Measurements from ENCODE around the gene DHRSX. TPM values are rescaled to one million over a fixed set of nuclear protein-coding genes. Genes with fewer than 3 reads are reported as not detected.
"Not testable (repeated sequence)": the region's sequence is repeated elsewhere in the genome, so short reads cannot be mapped to it uniquely, and the experiment has no call there.

The DHRSX gene
- total RNA-seq, 1 donor from 2014 or later = 25.1 TPM

- Mint-ChIP-seq H3K4me1 (peaks cover 12% of the 10 kb centered on the region), H3K4me3 (no peak overlapping the region), H3K9me3 (no peaks in the 10 kb centered on the region), H3K36me3 (ENCODE audit: low read depth) (peaks cover 15% of the 10 kb centered on the region), H3K27ac (ENCODE audit: unreplicated experiment) (peak overlapping the region; percentile 3), H3K27me3 (ENCODE audit: low read depth) (no peaks in the 10 kb centered on the region)
- DNase-seq (ENCODE audit: low read depth, low spot score) = no peak
- TF ChIP-seq, protein P1, sequence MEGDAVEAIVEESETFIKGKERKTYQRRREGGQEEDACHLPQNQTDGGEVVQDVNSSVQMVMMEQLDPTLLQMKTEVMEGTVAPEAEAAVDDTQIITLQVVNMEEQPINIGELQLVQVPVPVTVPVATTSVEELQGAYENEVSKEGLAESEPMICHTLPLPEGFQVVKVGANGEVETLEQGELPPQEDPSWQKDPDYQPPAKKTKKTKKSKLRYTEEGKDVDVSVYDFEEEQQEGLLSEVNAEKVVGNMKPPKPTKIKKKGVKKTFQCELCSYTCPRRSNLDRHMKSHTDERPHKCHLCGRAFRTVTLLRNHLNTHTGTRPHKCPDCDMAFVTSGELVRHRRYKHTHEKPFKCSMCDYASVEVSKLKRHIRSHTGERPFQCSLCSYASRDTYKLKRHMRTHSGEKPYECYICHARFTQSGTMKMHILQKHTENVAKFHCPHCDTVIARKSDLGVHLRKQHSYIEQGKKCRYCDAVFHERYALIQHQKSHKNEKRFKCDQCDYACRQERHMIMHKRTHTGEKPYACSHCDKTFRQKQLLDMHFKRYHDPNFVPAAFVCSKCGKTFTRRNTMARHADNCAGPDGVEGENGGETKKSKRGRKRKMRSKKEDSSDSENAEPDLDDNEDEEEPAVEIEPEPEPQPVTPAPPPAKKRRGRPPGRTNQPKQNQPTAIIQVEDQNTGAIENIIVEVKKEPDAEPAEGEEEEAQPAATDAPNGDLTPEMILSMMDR (conservative IDR thresholded peaks at IDR 0.05) = no peak
These were observed 14.2 kb downstream of the DHRSX start for GRCh38 chrX:2486476-2487133.

GRCh38 chrX:2485789-2486345, 14.9 kb downstream of the DHRSX start:
- peaks cover 11% of the 10 kb centered on the region for H3K36me3 Mint-ChIP-seq (ENCODE audit: low read depth)
- no peak overlapping the region for H3K4me3 Mint-ChIP-seq
- no peak for DNase-seq (ENCODE audit: low read depth, low spot score)
- no peaks in the 10 kb centered on the region for H3K9me3 Mint-ChIP-seq
- TF ChIP-seq, protein P1 (conservative IDR thresholded peaks at IDR 0.05) = no peak
- no peak overlapping the region for H3K27ac Mint-ChIP-seq (ENCODE audit: unreplicated experiment)
- H3K27me3 Mint-ChIP-seq (ENCODE audit: low read depth) = no peaks in the 10 kb centered on the region
- H3K4me1 Mint-ChIP-seq = peaks cover 12% of the 10 kb centered on the region

- DNase-seq (ENCODE audit: low read depth, low spot score) = no peak
- Mint-ChIP-seq H3K4me1 (peaks cover 12% of the 10 kb centered on the region), H3K27ac (ENCODE audit: unreplicated experiment) (no peak overlapping the region), H3K9me3 (peaks cover 3% of the 10 kb centered on the region), H3K36me3 (ENCODE audit: low read depth) (peaks cover 14% of the 10 kb centered on the region), H3K4me3 (no peak overlapping the region), H3K27me3 (ENCODE audit: low read depth) (no peaks in the 10 kb centered on the region)
- TF ChIP-seq, protein P1 (conservative IDR thresholded peaks at IDR 0.05) = no peak
These were observed 15.8 kb downstream of the DHRSX start for GRCh38 chrX:2484721-2485648.

DNA sequence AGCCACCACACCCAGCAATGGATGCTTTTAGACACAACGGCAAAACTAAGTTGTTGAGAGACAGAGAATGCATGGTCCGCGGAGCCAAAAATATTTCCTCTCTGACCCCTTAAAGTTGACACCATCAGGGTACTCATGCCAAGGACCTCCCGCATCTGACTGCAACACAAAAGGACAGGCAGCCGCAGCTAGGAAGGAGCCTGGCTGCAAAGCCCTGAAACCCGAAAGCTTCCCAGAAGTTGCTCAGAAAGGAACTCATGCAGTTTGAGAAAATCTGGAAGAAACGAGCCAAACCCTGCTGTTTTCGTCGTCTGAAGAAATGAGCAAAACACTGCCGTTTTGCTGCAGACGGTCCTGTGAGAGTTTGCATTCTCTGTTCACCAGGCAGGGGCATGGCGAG, 16.5 kb downstream of the DHRSX start:
- Mint-ChIP-seq H3K4me1 (peaks cover 12% of the 10 kb centered on the region), H3K27ac (ENCODE audit: unreplicated experiment) (no peak overlapping the region), H3K36me3 (ENCODE audit: low read depth) (peaks cover 19% of the 10 kb centered on the region), H3K4me3 (no peak overlapping the region), H3K9me3 (peaks cover 7% of the 10 kb centered on the region), H3K27me3 (ENCODE audit: low read depth) (no peaks in the 10 kb centered on the region)
- TF ChIP-seq, protein P1 (conservative IDR thresholded peaks at IDR 0.05) = no peak
- no peak for DNase-seq (ENCODE audit: low read depth, low spot score)

GRCh38 chrX:2483398-2484060, 17.2 kb downstream of the DHRSX start:
- Mint-ChIP-seq H3K27me3 (ENCODE audit: low read depth) (no peaks in the 10 kb centered on the region), H3K36me3 (ENCODE audit: low read depth) (peaks cover 20% of the 10 kb centered on the region)
- DNase-seq (ENCODE audit: low read depth, low spot score) = no peak

GRCh38 chrX:2481597-2481996, 19.2 kb downstream of the DHRSX start:
- H3K4me3 Mint-ChIP-seq; H3K27ac Mint-ChIP-seq (ENCODE audit: unreplicated experiment); DNase-seq (ENCODE audit: low read depth, low spot score); H3K27me3 Mint-ChIP-seq (ENCODE audit: low read depth); H3K9me3 Mint-ChIP-seq: not testable (repeated sequence)
- Mint-ChIP-seq H3K36me3 (ENCODE audit: low read depth) (peaks cover 18% of the 10 kb centered on the region), H3K4me1 (peaks cover 12% of the 10 kb centered on the region)

More at GRCh38 chrX:2483398-2484060, 17.2 kb downstream of the DHRSX start:
- peak overlapping the region; percentile 12 for H3K27ac Mint-ChIP-seq (ENCODE audit: unreplicated experiment)
- TF ChIP-seq, protein P1 (conservative IDR thresholded peaks at IDR 0.05) = no peak
- H3K4me1 Mint-ChIP-seq = peaks cover 12% of the 10 kb centered on the region
- H3K9me3 Mint-ChIP-seq = peaks cover 8% of the 10 kb centered on the region
- no peak overlapping the region for H3K4me3 Mint-ChIP-seq

DNA sequence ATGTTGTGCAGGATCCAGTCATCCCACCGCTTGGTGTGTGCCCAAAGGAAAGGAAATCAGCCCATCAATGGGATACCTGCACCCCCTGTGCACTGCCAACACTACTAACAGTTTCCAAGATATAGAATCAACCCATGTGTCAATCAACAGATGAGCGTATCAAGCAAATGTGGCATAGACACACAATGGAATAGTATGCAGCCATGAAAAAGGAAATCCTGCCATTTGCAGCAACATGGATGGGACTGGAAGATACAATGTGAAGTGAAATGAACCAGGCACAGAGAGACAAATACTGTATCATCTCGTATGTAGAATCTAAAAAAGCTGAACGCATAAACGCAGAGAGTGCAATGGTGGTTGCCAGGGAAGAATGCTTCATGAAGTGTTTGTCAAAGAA, 20.8 kb downstream of the DHRSX start:
- not testable (repeated sequence) for H3K4me3 Mint-ChIP-seq; DNase-seq (ENCODE audit: low read depth, low spot score); H3K27me3 Mint-ChIP-seq (ENCODE audit: low read depth); H3K4me1 Mint-ChIP-seq; H3K27ac Mint-ChIP-seq (ENCODE audit: unreplicated experiment); H3K9me3 Mint-ChIP-seq
- H3K36me3 Mint-ChIP-seq (ENCODE audit: low read depth) = peaks cover 16% of the 10 kb centered on the region

Data from neural crest cell (in vitro differentiated cells).